Inferior parietal cortex (tissue), 1 donor: ENCODE results near the gene CALHM4.
"Not testable (repeated sequence)": the region's sequence is repeated elsewhere in the genome, so short reads cannot be mapped to it uniquely, and the experiment has no call there.

ENCODE experiments used
- DNase-seq: peaks from one replicate; pipeline ENCODE4 v3.0.0-alpha.2; 2016; ENCODE audit errors: extremely low spot score

CALHM4 gene

GRCh38 chr6:116575227-116575626, 21.7 kb downstream of the CALHM4 start:
- no peak for DNase-seq

- DNase-seq, result no peak
These were observed 23.9 kb downstream of the CALHM4 start for GRCh38 chr6:116577486-116577885.

- DNase-seq, result no peak
These were observed 24.8 kb downstream of the CALHM4 start for GRCh38 chr6:116578335-116578734.

GRCh38 chr6:116579143-116579542, 25.6 kb downstream of the CALHM4 start:
- no peak for DNase-seq

- no peak for DNase-seq
These were observed 26.6 kb downstream of the CALHM4 start for GRCh38 chr6:116580198-116580597.

- DNase-seq, result no peak
These were observed 32.7 kb downstream of the CALHM4 start for GRCh38 chr6:116586276-116586675.

GRCh38 chr6:116586738-116587137, 33.2 kb downstream of the CALHM4 start:
- no peak for DNase-seq

GRCh38 chr6:116595247-116595646, 41.7 kb downstream of the CALHM4 start:
- DNase-seq, result no peak

- DNase-seq, result no peak
These were observed 43.3 kb downstream of the CALHM4 start for GRCh38 chr6:116596815-116597214.

GRCh38 chr6:116603916-116604315, 50.4 kb downstream of the CALHM4 start:
- not testable (repeated sequence) for DNase-seq

GRCh38 chr6:116604868-116605267, 51.3 kb downstream of the CALHM4 start:
- not testable (repeated sequence) for DNase-seq

- DNase-seq, result no peak
These were observed 52.4 kb downstream of the CALHM4 start for GRCh38 chr6:116605935-116606334.
